Right lobe of liver (tissue), 6 donors: Measurements from ENCODE around the gene TSHR. TPM values are rescaled to one million over a fixed set of nuclear protein-coding genes. Genes with fewer than 3 reads are reported as not detected.

Experiments used
- ATAC-seq, 4 donors: fragments of 200-7000 bp; cut with Tn5 transposase; one replicate each; pipeline ENCODE4 v1.9.1; 2020; ENCODE audit warnings: mild to moderate bottlenecking in 4 of 4, moderate library complexity in 4 of 4
- DNase-seq, 3 donors: peaks; one replicate each; pipeline ENCODE4 v3.0.0-alpha.2; 2020
- H3K27ac ChIP-seq, 3 donors: fragments of 200-600 bp; one replicate each; pipeline ENCODE4 v1.8.0; 2022
- H3K27me3 ChIP-seq, 2 donors: fragments of 200-600 bp; one replicate each; pipeline ENCODE4 v1.8.0; 2022
- H3K36me3 ChIP-seq, 4 donors: fragments of 200-600 bp; sonication (generic) in 1 of 4; one replicate each; pipeline versions ENCODE4 v1.5.1 to v1.8.0; 2017 to 2022; ENCODE audit warnings: control low read depth in 1 of 4
- H3K4me1 ChIP-seq, 4 donors: fragments of 200-600 bp; sonication (generic) in 1 of 4; one replicate each; pipeline versions ENCODE4 v1.5.1 to v1.8.0; 2017 to 2022; ENCODE audit warnings: control low read depth in 1 of 4
- H3K4me3 ChIP-seq, 3 donors: fragments of 200-600 bp; one replicate each; pipeline ENCODE4 v1.8.0; 2022
- H3K9me3 ChIP-seq, 4 donors: fragments of 200-600 bp; sonication (generic) in 1 of 4; one replicate each; pipeline versions ENCODE4 v1.5.1 to v1.8.0; 2017 to 2022; ENCODE audit warnings: control low read depth in 1 of 4
- POLR2A ChIP-seq: fragments of 450-650 bp; IDR thresholded peaks from one replicate; pipeline ENCODE4 v1.6.1; 2017; ENCODE audit warnings: antibody characterized with exemption, mild to moderate bottlenecking
- whole genome bisulfite sequencing: methylation state at CpG from one replicate; pipeline ENCODE4 v1.1.6; 2018; ENCODE audit warnings: low coverage, low lambda C conversion rate; ENCODE audit not compliant: insufficient coverage; ENCODE audit errors: missing lambda C conversion rate; 5-methylcytosine and 5-hydroxymethylcytosine counted together
- intact Hi-C, 2 donors: fragments of 100-400 bp; cut with DNase I; formaldehyde crosslinking; loops; one replicate each; pipeline versions ENCODE4 v1.11.2 to v1.14.1; 2022
- total RNA-seq, 6 experiments: library from RNA; depleted of rRNA in 2 of 6; stranded (reverse); fragments of >200 nt in 2 of 6; fragmentation: NEBNext Ultra II Directional in 3 of 6; extraction: Animal tissue kit (Norgen Biotek cat#: 25700) in 3 of 6; gene quantifications; one replicate each; pipeline versions ENCODE4 v1.1.0 to v1.2.4, GENCODE V29; 2016 to 2023
- TF ChIP-seq, protein P1 (sequence below), 4 donors: fragments of 200-600 bp in 3 of 4; fragments of 450-650 bp in 1 of 4; IDR thresholded peaks; one replicate each; pipeline versions ENCODE4 v1.5.1 to v1.8.0; 2016 to 2022; ENCODE audit warnings: antibody characterized with exemption in 4 of 4, mild to moderate bottlenecking in 2 of 4
- donor health status: DM: no; HTN: yes; CAD: no.
- donor health status: DM: no; HTN: no; CAD: no.
- donor health status: DM: no; HTN: no; CAD: no.
- donor health status: DM: no; HTN: yes; CAD: no.
- donor health status: DM: no; HTN: yes; CAD: no.

TSHR gene
- total RNA-seq, 6 experiments from 2014 or later = 0.37 TPM; not detected in 5

DNA sequence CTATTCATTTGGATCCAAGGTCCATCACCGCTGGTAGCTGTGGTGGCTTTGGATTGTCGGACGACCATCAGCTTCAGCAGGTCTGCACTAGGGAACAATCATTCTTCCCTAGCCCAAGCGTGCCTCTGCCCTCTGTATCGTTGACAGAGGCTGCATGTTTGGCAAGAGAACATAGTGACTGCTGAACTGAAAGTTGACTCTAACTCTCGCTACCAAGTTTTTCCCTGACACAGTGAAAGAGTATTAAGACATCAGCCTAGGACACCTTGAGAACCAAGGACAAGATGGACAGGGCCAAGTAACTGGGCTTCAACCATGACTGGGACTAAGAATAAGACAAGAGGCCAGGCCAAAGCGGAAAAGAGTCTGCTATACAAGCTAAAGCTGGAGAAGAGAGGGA is 26.3 kb downstream of the TSHR start:
- intact Hi-C loops = no loop called here
- ATAC-seq (peak in 1 of 4 donors; percentile 22), DNase-seq (no peak)
- H3K9me3 ChIP-seq = no peaks in the 10 kb centered on the region
- WGBS = 53% methylated on average over 7 of the region's 7 CpGs
- H3K4me1 ChIP-seq = no peaks in the 10 kb centered on the region
- H3K36me3 ChIP-seq = no peaks in the 10 kb centered on the region
- H3K4me3 ChIP-seq = no peak overlapping the region
- no peaks in the 10 kb centered on the region for H3K27me3 ChIP-seq
- no peak for TF ChIP-seq POLR2A
- TF ChIP-seq, protein P1, sequence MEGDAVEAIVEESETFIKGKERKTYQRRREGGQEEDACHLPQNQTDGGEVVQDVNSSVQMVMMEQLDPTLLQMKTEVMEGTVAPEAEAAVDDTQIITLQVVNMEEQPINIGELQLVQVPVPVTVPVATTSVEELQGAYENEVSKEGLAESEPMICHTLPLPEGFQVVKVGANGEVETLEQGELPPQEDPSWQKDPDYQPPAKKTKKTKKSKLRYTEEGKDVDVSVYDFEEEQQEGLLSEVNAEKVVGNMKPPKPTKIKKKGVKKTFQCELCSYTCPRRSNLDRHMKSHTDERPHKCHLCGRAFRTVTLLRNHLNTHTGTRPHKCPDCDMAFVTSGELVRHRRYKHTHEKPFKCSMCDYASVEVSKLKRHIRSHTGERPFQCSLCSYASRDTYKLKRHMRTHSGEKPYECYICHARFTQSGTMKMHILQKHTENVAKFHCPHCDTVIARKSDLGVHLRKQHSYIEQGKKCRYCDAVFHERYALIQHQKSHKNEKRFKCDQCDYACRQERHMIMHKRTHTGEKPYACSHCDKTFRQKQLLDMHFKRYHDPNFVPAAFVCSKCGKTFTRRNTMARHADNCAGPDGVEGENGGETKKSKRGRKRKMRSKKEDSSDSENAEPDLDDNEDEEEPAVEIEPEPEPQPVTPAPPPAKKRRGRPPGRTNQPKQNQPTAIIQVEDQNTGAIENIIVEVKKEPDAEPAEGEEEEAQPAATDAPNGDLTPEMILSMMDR (IDR thresholded peaks at IDR 0.05) = no peak
- no peak overlapping the region for H3K27ac ChIP-seq

DNA sequence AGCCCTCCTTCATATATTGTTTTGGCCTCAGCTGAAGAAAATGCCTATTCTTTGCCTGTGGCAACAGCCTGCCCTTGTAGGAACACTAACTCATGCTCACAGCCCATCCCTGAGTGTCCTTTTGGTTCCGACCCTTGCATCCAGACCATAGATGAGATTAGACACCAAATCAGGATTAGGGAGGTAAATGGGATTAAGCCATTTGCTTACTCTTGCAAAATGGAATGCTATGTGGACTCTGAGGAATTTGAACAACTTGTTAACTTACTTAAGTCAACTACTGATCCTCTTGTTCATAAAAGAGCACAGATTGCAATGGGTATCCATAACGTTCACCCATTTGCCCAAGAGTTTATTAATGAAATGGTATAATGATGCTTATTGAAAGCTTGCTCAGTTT is 27.3 kb downstream of the TSHR start:
- no peak overlapping the region for H3K4me3 ChIP-seq
- 77% methylated on average over 2 of the region's 2 CpGs for WGBS
- TF ChIP-seq POLR2A = no peak
- TF ChIP-seq, protein P1 (IDR thresholded peaks at IDR 0.05) = no peak
- ATAC-seq (no peak), DNase-seq (no peak)
- no peaks in the 10 kb centered on the region for H3K4me1 ChIP-seq
- no peak overlapping the region for H3K27ac ChIP-seq
- no peaks in the 10 kb centered on the region for H3K9me3 ChIP-seq
- no peaks in the 10 kb centered on the region for H3K27me3 ChIP-seq
- intact Hi-C loops = no loop called here
- H3K36me3 ChIP-seq = no peaks in the 10 kb centered on the region

- intact Hi-C loops = no loop called here
- 38% methylated on average over 6 of the region's 6 CpGs for WGBS
- Histone ChIP-seq H3K9me3 (no peaks in the 10 kb centered on the region), H3K4me1 (peaks cover 0 to 10% (median 0%) of the 10 kb centered on the region in 4 donors), H3K4me3 (no peak overlapping the region), H3K36me3 (no peaks in the 10 kb centered on the region), H3K27ac (no peak overlapping the region), H3K27me3 (no peaks in the 10 kb centered on the region)
- peak; percentile 95 to 98 (median 96) for ATAC-seq
- no peak for TF ChIP-seq POLR2A
- TF ChIP-seq, protein P1 (IDR thresholded peaks at IDR 0.05) = peak; percentile 89 to 96 (median 94)
- peak in 1 of 3 donors; percentile 64 for DNase-seq
These were observed 32.0 kb downstream of the TSHR start for GRCh38 chr14:80987235-80988032.

DNA sequence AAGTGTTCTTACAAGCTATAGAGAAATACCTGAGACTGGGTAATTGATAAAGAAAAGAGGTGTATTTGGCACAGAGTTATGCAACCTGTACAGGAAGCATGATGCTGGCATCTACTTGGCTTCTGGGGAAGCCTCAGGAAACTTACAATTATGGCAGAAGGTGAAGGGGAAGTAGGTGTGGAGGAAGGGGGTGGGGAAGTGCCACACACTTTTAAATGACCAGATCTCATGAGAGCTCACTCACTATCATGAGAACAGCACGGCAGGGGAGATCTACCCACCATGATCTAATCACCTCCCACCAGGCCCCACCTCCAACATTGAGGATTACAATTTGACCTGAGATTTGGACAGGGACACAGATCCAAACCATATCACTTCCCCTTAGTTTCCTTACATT is 32.8 kb downstream of the TSHR start:
- no peak overlapping the region for H3K4me3 ChIP-seq
- H3K9me3 ChIP-seq = no peaks in the 10 kb centered on the region
- H3K27me3 ChIP-seq = no peaks in the 10 kb centered on the region
- DNase-seq (no peak), ATAC-seq (no peak)
- H3K36me3 ChIP-seq = no peaks in the 10 kb centered on the region
- WGBS = 44% methylated on average over 1 of the region's 1 CpG
- no peak overlapping the region for H3K27ac ChIP-seq
- TF ChIP-seq POLR2A = no peak
- TF ChIP-seq, protein P1 (IDR thresholded peaks at IDR 0.05) = no peak
- intact Hi-C loops = no loop called here
- H3K4me1 ChIP-seq = peaks cover 0 to 17% (median 0%) of the 10 kb centered on the region in 4 donors
